Measurements from ENCODE around the gene PCDHB12. TPM values are rescaled to one million over a fixed set of nuclear protein-coding genes. Genes with fewer than 3 reads are reported as not detected.

PCDHB12 gene
- total RNA-seq, 1 donor from 2014 or later: 0.58 TPM

GRCh38 chr5:141260458-141261237, 52.1 kb downstream of the PCDHB12 start:
- no peak for DNase-seq (ENCODE audit: extremely low read depth, low read depth, low spot score)

GRCh38 chr5:141261238-141261546, 52.7 kb downstream of the PCDHB12 start:
- no peak for DNase-seq (ENCODE audit: extremely low read depth, low read depth, low spot score)

Other genes starting within 250 kb of the PCDHB12 start
- gene PCDHAC2, start 242.2 kb upstream of the PCDHB12 start, total RNA-seq: not detected in 2 replicates
- not detected in 2 replicates for gene PCDHB1, start 157.3 kb upstream of the PCDHB12 start, total RNA-seq
- 0.12 and 0.15 TPM in 2 replicates for gene PCDHB2, start 114.1 kb upstream of the PCDHB12 start, total RNA-seq
- 0.23 and 0.58 TPM in 2 replicates for gene PCDHB3, start 108.2 kb upstream of the PCDHB12 start, total RNA-seq
- gene PCDHB4, start 86.9 kb upstream of the PCDHB12 start, total RNA-seq: 0.10 and 0.53 TPM in 2 replicates
- 2.5 and 4.1 TPM in 2 replicates for gene PCDHB5, start 73.5 kb upstream of the PCDHB12 start, total RNA-seq
- gene PCDHB6, start 58.7 kb upstream of the PCDHB12 start, total RNA-seq: 0.05 and 0.06 TPM in 2 replicates
- gene PCDHB7, start 36.1 kb upstream of the PCDHB12 start, total RNA-seq: 1.6 and 2.4 TPM in 2 replicates
- gene PCDHB8, start 30.9 kb upstream of the PCDHB12 start, total RNA-seq: 0.34 and 0.88 TPM in 2 replicates
- 0.05 and 1.1 TPM in 2 replicates for gene PCDHB16, start 26.3 kb upstream of the PCDHB12 start, total RNA-seq
- gene PCDHB9, start 21.6 kb upstream of the PCDHB12 start, total RNA-seq: 0.15 and 0.41 TPM in 2 replicates
- 1.1 and 1.3 TPM in 2 replicates for gene PCDHB10, start 16.4 kb upstream of the PCDHB12 start, total RNA-seq
- gene PCDHB11, start 9.1 kb upstream of the PCDHB12 start, total RNA-seq: 0.58 and 1.5 TPM in 2 replicates
- 1.8 and 3.0 TPM in 2 replicates for gene PCDHB13, start 5.2 kb downstream of the PCDHB12 start, total RNA-seq
- gene PCDHB14, start 14.6 kb downstream of the PCDHB12 start, total RNA-seq: 1.6 and 6.7 TPM in 2 replicates
- 0.97 and 1.7 TPM in 2 replicates for gene PCDHB15, start 36.7 kb downstream of the PCDHB12 start, total RNA-seq
- gene SLC25A2, start 95.3 kb downstream of the PCDHB12 start, total RNA-seq: 0.76 TPM in 1 of 2 replicates, not detected in the other
- gene TAF7, start 112.1 kb downstream of the PCDHB12 start, total RNA-seq: 51.0 and 52.6 TPM in 2 replicates
- 0.39 and 1.2 TPM in 2 replicates for gene PCDHGA1, start 121.8 kb downstream of the PCDHB12 start, total RNA-seq
- 2.6 and 4.1 TPM in 2 replicates for gene PCDHGA2, start 130.0 kb downstream of the PCDHB12 start, total RNA-seq
- 1.6 and 4.0 TPM in 2 replicates for gene PCDHGA3, start 135.1 kb downstream of the PCDHB12 start, total RNA-seq
- 0.82 and 2.3 TPM in 2 replicates for gene PCDHGB1, start 141.4 kb downstream of the PCDHB12 start, total RNA-seq
- gene PCDHGA4, start 146.3 kb downstream of the PCDHB12 start, total RNA-seq: 5.7 and 9.2 TPM in 2 replicates
- gene PCDHGB2, start 151.3 kb downstream of the PCDHB12 start, total RNA-seq: 3.8 and 4.7 TPM in 2 replicates
- gene PCDHGA5, start 155.4 kb downstream of the PCDHB12 start, total RNA-seq: 0.82 and 2.1 TPM in 2 replicates
- 2.6 and 5.5 TPM in 2 replicates for gene PCDHGB3, start 161.5 kb downstream of the PCDHB12 start, total RNA-seq
- 4.5 and 6.6 TPM in 2 replicates for gene PCDHGA6, start 165.2 kb downstream of the PCDHB12 start, total RNA-seq
- 3.6 and 5.3 TPM in 2 replicates for gene PCDHGA7, start 174.0 kb downstream of the PCDHB12 start, total RNA-seq
- 11.1 and 19.5 TPM in 2 replicates for gene PCDHGB4, start 179.0 kb downstream of the PCDHB12 start, total RNA-seq
- gene PCDHGA8, start 183.9 kb downstream of the PCDHB12 start, total RNA-seq: 0.92 and 2.3 TPM in 2 replicates
- gene PCDHGB5, start 189.2 kb downstream of the PCDHB12 start, total RNA-seq: 17.5 and 27.2 TPM in 2 replicates
- gene PCDHGA9, start 194.1 kb downstream of the PCDHB12 start, total RNA-seq: 3.3 and 4.5 TPM in 2 replicates
- gene PCDHGB6, start 199.3 kb downstream of the PCDHB12 start, total RNA-seq: 1.8 and 6.2 TPM in 2 replicates
- gene PCDHGA10, start 204.3 kb downstream of the PCDHB12 start, total RNA-seq: 4.0 and 12.4 TPM in 2 replicates
- gene PCDHGB7, start 209.0 kb downstream of the PCDHB12 start, total RNA-seq: 14.1 and 23.4 TPM in 2 replicates
- 12.3 and 17.5 TPM in 2 replicates for gene PCDHGA11, start 212.3 kb downstream of the PCDHB12 start, total RNA-seq
- 10.5 and 23.0 TPM in 2 replicates for gene PCDHGA12, start 221.8 kb downstream of the PCDHB12 start, total RNA-seq